ENCODE data around the gene CHEK2.

DNA sequence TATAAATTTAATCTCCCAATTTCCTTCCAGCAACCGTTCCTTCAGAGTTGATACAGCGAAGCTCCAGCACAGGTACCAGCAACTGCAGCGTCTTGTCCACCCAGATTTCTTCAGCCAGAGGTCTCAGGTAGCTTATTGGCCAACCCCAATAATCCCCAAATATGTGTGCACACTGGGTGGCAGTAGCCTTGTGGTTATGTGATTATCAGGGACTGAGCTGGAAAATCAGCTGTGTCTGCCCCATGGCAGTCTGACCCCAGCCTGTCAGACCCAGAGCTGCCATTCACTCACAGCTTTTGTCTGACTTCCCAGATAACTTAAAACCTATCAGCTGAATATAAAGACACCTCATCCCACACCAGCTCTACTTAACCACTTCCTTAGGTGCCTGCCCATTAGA lies 2.2 kb upstream of the CHEK2 start:
- TF ChIP-seq, protein P1, sequence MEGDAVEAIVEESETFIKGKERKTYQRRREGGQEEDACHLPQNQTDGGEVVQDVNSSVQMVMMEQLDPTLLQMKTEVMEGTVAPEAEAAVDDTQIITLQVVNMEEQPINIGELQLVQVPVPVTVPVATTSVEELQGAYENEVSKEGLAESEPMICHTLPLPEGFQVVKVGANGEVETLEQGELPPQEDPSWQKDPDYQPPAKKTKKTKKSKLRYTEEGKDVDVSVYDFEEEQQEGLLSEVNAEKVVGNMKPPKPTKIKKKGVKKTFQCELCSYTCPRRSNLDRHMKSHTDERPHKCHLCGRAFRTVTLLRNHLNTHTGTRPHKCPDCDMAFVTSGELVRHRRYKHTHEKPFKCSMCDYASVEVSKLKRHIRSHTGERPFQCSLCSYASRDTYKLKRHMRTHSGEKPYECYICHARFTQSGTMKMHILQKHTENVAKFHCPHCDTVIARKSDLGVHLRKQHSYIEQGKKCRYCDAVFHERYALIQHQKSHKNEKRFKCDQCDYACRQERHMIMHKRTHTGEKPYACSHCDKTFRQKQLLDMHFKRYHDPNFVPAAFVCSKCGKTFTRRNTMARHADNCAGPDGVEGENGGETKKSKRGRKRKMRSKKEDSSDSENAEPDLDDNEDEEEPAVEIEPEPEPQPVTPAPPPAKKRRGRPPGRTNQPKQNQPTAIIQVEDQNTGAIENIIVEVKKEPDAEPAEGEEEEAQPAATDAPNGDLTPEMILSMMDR (conservative IDR thresholded peaks at IDR 0.05; ENCODE audit: low read depth, low read length): no peak
- TF ChIP-seq NFE2L2 (IDR thresholded peaks at IDR 0.05; ENCODE audit: low read depth, low read length) (no peak), CHD1 (IDR thresholded peaks at IDR 0.05; ENCODE audit: low read depth, low read length) (no peak), RAD21 (IDR thresholded peaks at IDR 0.05; ENCODE audit: low read length) (no peak), CEBPB (IDR thresholded peaks at IDR 0.05; ENCODE audit: low read depth, low read length) (no peak), MAZ (IDR thresholded peaks at IDR 0.05; ENCODE audit: borderline replicate concordance, low read depth, low read length) (no peak)
- TF ChIP-seq, protein P2, sequence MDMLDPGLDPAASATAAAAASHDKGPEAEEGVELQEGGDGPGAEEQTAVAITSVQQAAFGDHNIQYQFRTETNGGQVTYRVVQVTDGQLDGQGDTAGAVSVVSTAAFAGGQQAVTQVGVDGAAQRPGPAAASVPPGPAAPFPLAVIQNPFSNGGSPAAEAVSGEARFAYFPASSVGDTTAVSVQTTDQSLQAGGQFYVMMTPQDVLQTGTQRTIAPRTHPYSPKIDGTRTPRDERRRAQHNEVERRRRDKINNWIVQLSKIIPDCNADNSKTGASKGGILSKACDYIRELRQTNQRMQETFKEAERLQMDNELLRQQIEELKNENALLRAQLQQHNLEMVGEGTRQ (IDR thresholded peaks at IDR 0.05; ENCODE audit: low read depth, low read length): no peak
